ENCODE results near the gene CD300LD. TPM values are rescaled to one million over a fixed set of nuclear protein-coding genes. Genes with fewer than 3 reads are reported as not detected.
"Not testable (repeated sequence)": the region's sequence is repeated elsewhere in the genome, so short reads cannot be mapped to it uniquely, and the experiment has no call there.

Gene CD300LD
- total RNA-seq, 2 donors from 2014 or later = not detected

- whole genome bisulfite sequencing = 61% methylated on average over 5 of the region's 5 CpGs
- H3K27ac ChIP-seq = no peak overlapping the region
- no peaks in the 10 kb centered on the region for H3K36me3 ChIP-seq
- DNase-seq (ENCODE audit: low spot score) = no peak
- no peak overlapping the region for H3K4me3 ChIP-seq
- no peaks in the 10 kb centered on the region for H3K9me3 ChIP-seq
- H3K4me1 ChIP-seq (replicated peaks) = no peaks in the 10 kb centered on the region
- no peaks in the 10 kb centered on the region for H3K27me3 ChIP-seq (replicated peaks; ENCODE audit: insufficient read depth)
- TF ChIP-seq POLR2A (IDR thresholded peaks at IDR 0.05) = no peak
- TF ChIP-seq POLR2AphosphoS5 (IDR thresholded peaks at IDR 0.05) = no peak
- TF ChIP-seq CTCF (IDR thresholded peaks at IDR 0.05) = no peak
- intact Hi-C loops (cut with DNase I) = no loop called here
Observed at GRCh38 chr17:74565126-74565525, 27.0 kb downstream of the CD300LD start.

- no peak overlapping the region for H3K27ac ChIP-seq
- TF ChIP-seq POLR2AphosphoS5 (IDR thresholded peaks at IDR 0.05) (no peak), POLR2A (IDR thresholded peaks at IDR 0.05) (no peak), CTCF (IDR thresholded peaks at IDR 0.05) (no peak)
- H3K36me3 ChIP-seq = no peaks in the 10 kb centered on the region
- DNase-seq (ENCODE audit: low spot score) = no peak
- 91% methylated on average over 1 of the region's 1 CpG for WGBS
- H3K4me1 ChIP-seq (replicated peaks) = no peaks in the 10 kb centered on the region
- intact Hi-C loops (cut with DNase I) = no loop called here
- H3K4me3 ChIP-seq = no peak overlapping the region
- no peaks in the 10 kb centered on the region for H3K27me3 ChIP-seq (replicated peaks; ENCODE audit: insufficient read depth)
- no peaks in the 10 kb centered on the region for H3K9me3 ChIP-seq
Observed at GRCh38 chr17:74563358-74563757, 28.7 kb downstream of the CD300LD start.

- TF ChIP-seq POLR2AphosphoS5 (IDR thresholded peaks at IDR 0.05) (no peak), POLR2A (IDR thresholded peaks at IDR 0.05) (no peak), CTCF (IDR thresholded peaks at IDR 0.05) (no peak)
- intact Hi-C loops (cut with DNase I) = no loop called here
Observed at GRCh38 chr17:74561586-74561985, 30.5 kb downstream of the CD300LD start.

GRCh38 chr17:74558882-74559519, 33.1 kb downstream of the CD300LD start:
- H3K27me3 ChIP-seq (replicated peaks; ENCODE audit: insufficient read depth) = no peaks in the 10 kb centered on the region
- no peak overlapping the region for H3K27ac ChIP-seq
- intact Hi-C loops (cut with DNase I) = no loop called here
- TF ChIP-seq CTCF (IDR thresholded peaks at IDR 0.05) (no peak), POLR2AphosphoS5 (IDR thresholded peaks at IDR 0.05) (no peak), POLR2A (IDR thresholded peaks at IDR 0.05) (no peak)
- WGBS = 79% methylated on average over 6 of the region's 6 CpGs
- H3K4me3 ChIP-seq = no peak overlapping the region
- H3K36me3 ChIP-seq = no peaks in the 10 kb centered on the region
- no peak for DNase-seq (ENCODE audit: low spot score)
- H3K4me1 ChIP-seq (replicated peaks) = no peaks in the 10 kb centered on the region
- no peaks in the 10 kb centered on the region for H3K9me3 ChIP-seq

More at GRCh38 chr17:74561586-74561985, 30.5 kb downstream of the CD300LD start:
- H3K36me3 ChIP-seq = no peaks in the 10 kb centered on the region
- DNase-seq (ENCODE audit: low spot score) = no peak
- H3K4me3 ChIP-seq = no peak overlapping the region
- no peaks in the 10 kb centered on the region for H3K9me3 ChIP-seq
- H3K4me1 ChIP-seq (replicated peaks) = no peaks in the 10 kb centered on the region
- no peaks in the 10 kb centered on the region for H3K27me3 ChIP-seq (replicated peaks; ENCODE audit: insufficient read depth)
- H3K27ac ChIP-seq = no peak overlapping the region
- WGBS = 72% methylated on average over 3 of the region's 3 CpGs

GRCh38 chr17:74558402-74558801, 33.7 kb downstream of the CD300LD start:
- 69% methylated on average over 4 of the region's 4 CpGs for WGBS
- H3K36me3 ChIP-seq; DNase-seq (ENCODE audit: low spot score); H3K9me3 ChIP-seq; H3K4me3 ChIP-seq; intact Hi-C loops (cut with DNase I); H3K27me3 ChIP-seq (replicated peaks; ENCODE audit: insufficient read depth); H3K27ac ChIP-seq; H3K4me1 ChIP-seq (replicated peaks): not testable (repeated sequence)

All from prostate gland (tissue), 2 donors.